Hepatocyte (in vitro differentiated cells): Measurements from ENCODE around the gene TLR7. TPM values are rescaled to one million over a fixed set of nuclear protein-coding genes. Genes with fewer than 3 reads are reported as not detected.

Source experiments
- DNase-seq: peaks from one replicate; pipeline ENCODE4 v3.0.0-alpha.2; 2016; ENCODE audit warnings: low spot score
- H2AFZ ChIP-seq: fragments of 200-600 bp; sonication (generic); 2 replicates; pipeline ENCODE4 v1.6.0; 2016; ENCODE audit warnings: antibody characterized with exemption, mild to moderate bottlenecking
- H3K27ac ChIP-seq: fragments of 200-600 bp; sonication (generic); 2 replicates; pipeline ENCODE4 v1.5.1; 2016; ENCODE audit warnings: mild to moderate bottlenecking
- H3K27me3 ChIP-seq: fragments of 200-600 bp; sonication (generic); 2 replicates; pipeline ENCODE4 v1.6.1; 2016
- H3K36me3 ChIP-seq: fragments of 200-600 bp; sonication (generic); replicated peaks from 2 replicates; pipeline ENCODE4 v1.5.1; 2016; ENCODE audit warnings: low read depth; ENCODE audit not compliant: insufficient read depth
- H3K4me1 ChIP-seq: fragments of 200-600 bp; sonication (generic); 2 replicates; pipeline ENCODE4 v1.5.1; 2016; ENCODE audit warnings: mild to moderate bottlenecking, moderate library complexity; ENCODE audit not compliant: insufficient read depth
- H3K4me2 ChIP-seq: fragments of 200-600 bp; sonication (generic); 2 replicates; pipeline ENCODE4 v1.6.0; 2016
- H3K4me3 ChIP-seq: fragments of 200-600 bp; sonication (generic); 2 replicates; pipeline ENCODE4 v1.5.1; 2016; ENCODE audit warnings: mild to moderate bottlenecking
- H3K79me2 ChIP-seq: fragments of 200-600 bp; sonication (generic); 2 replicates; pipeline ENCODE4 v1.6.0; 2017; ENCODE audit warnings: mild to moderate bottlenecking
- H3K9me2 ChIP-seq: fragments of 200-600 bp; sonication (generic); replicated peaks from 2 replicates; pipeline ENCODE4 v1.6.0; 2017; ENCODE audit warnings: mild to moderate bottlenecking; ENCODE audit not compliant: insufficient read depth
- H3K9me3 ChIP-seq: fragments of 200-600 bp; sonication (generic); 2 replicates; pipeline ENCODE4 v1.5.1; 2016; ENCODE audit warnings: low read depth, mild to moderate bottlenecking
- H4K20me1 ChIP-seq: fragments of 200-600 bp; sonication (generic); 2 replicates; pipeline ENCODE4 v1.6.0; 2016; ENCODE audit warnings: mild to moderate bottlenecking; ENCODE audit not compliant: insufficient read depth, poor library complexity, severe bottlenecking
- CTCF ChIP-seq: fragments of 200-600 bp; sonication (generic); IDR thresholded peaks from 2 replicates; pipeline ENCODE4 v1.5.1; 2016; ENCODE audit warnings: antibody characterized with exemption, mild to moderate bottlenecking; ENCODE audit not compliant: poor library complexity
- EZH2 ChIP-seq: fragments of 200-600 bp; sonication (generic); IDR thresholded peaks from 2 replicates; pipeline ENCODE4 v1.6.1; 2016; ENCODE audit warnings: antibody characterized with exemption, mild to moderate bottlenecking, borderline replicate concordance
- EZH2phosphoT487 ChIP-seq: fragments of 200-600 bp; sonication (generic); IDR thresholded peaks from one replicate; pipeline ENCODE4 v1.6.1; 2018; ENCODE audit warnings: antibody characterized with exemption, mild to moderate bottlenecking, low read depth, moderate library complexity; ENCODE audit not compliant: unreplicated experiment, severe bottlenecking
- WGBS: methylation state at CpG from one replicate; pipeline ENCODE4 v1.1.6; 2016; ENCODE audit warnings: low lambda C conversion rate; ENCODE audit errors: missing lambda C conversion rate; 5-methylcytosine and 5-hydroxymethylcytosine counted together
- polyA plus RNA-seq: library from polyadenylated mRNA; unstranded; fragments of >200 nt; fragmentation: Nextera tagmentation; extraction: Ambion mirVana; gene quantifications from 2 replicates; pipeline ENCODE4 v1.2.1, GENCODE V29; 2016
- total RNA-seq: library from RNA; depleted of rRNA; stranded (reverse); fragments of >200 nt; gene quantifications from 2 replicates; pipeline ENCODE4 v1.2.3, GENCODE V29; 2014

TLR7 gene
- total RNA-seq, result 0.52 and 0.60 TPM in 2 replicates
- polyA plus RNA-seq, result 0.78 TPM in 1 of 2 replicates, not detected in the other

DNA sequence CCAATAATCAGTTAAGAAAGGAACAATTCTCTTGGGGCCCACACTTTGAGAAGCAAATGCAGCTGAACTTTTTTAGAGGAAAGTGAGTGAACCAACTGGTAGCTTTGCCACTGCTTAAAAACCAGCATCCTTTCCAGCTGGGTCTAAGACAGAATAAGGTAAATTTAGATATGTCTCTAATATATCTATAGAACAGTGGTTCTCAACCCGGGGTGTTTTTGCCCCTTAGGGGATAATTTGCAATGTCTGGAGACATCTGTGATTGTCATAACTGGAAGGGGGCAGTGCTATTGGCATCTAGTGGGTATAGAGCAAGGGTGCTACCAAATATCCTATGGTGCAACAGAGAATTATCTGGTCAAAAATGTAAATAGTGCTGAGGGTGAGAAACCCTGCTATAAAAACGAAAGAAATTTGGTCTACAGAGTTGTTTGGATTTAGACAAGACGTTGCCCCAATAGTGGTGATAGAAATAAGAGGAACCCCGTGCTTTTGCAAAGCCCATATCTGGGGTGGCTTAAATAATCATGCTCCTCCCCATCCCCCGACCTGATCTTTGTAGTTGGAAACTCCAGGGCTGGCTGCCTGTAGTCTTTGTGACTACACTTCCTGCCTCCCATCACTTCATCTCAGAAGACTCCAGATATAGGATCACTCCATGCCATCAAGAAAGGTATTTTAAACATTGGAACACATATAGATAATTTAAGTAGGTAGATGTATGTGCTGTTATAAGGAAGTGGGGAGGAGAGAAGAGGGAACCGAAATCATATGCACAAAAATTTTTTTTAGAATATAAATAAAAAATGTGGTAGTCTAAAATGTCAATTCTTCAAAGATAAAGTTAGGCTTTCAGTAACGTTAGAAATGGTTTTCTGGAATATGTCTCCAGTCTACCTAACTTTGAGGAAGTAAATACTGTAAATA is at the start of gene TLR7:
Gene TLR7, plus strand, starts transcription at position 622 of the 927 bp plus-strand sequence. CDS start 507 bp downstream, outside the sequence.
- no peak for TF ChIP-seq EZH2
- TF ChIP-seq EZH2phosphoT487, result no peak
- no peak for TF ChIP-seq CTCF
- Histone ChIP-seq H3K79me2 (no peaks in the 10 kb centered on the region), H3K9me3 (no peaks in the 10 kb centered on the region), H3K4me2 (no peak within 1 kb of the TSS), H3K36me3 (no peaks in the 10 kb centered on the region), H3K27me3 (no peaks in the 10 kb centered on the region), H3K4me3 (no peak within 1 kb of the TSS), H3K9me2 (no peaks in the 10 kb centered on the region), H3K4me1 (no peaks in the 10 kb centered on the region), H3K27ac (no peak within 1 kb of the TSS), H4K20me1 (no peaks in the 10 kb centered on the region), H2AFZ (no peak within 1 kb of the TSS)
- DNase-seq, result no peak
- 59% methylated on average over 7 of the region's 7 CpGs for WGBS

GRCh38 chrX:12817528-12817927 is 49.3 kb upstream of the TLR7 start:
- Histone ChIP-seq H3K4me3 (no peak overlapping the region), H2AFZ (no peak overlapping the region), H3K4me2 (no peak overlapping the region), H3K4me1 (no peaks in the 10 kb centered on the region), H3K27me3 (no peaks in the 10 kb centered on the region), H3K27ac (no peak overlapping the region), H3K79me2 (no peaks in the 10 kb centered on the region), H3K9me3 (no peaks in the 10 kb centered on the region), H3K36me3 (no peaks in the 10 kb centered on the region), H4K20me1 (no peaks in the 10 kb centered on the region), H3K9me2 (no peaks in the 10 kb centered on the region)
- no peak for DNase-seq
- TF ChIP-seq CTCF (no peak), EZH2phosphoT487 (no peak), EZH2 (no peak)
- WGBS, result 77% methylated on average over 5 of the region's 5 CpGs

GRCh38 chrX:12819222-12819621 is 47.6 kb upstream of the TLR7 start:
- Histone ChIP-seq H3K9me2 (no peaks in the 10 kb centered on the region), H3K4me3 (no peak overlapping the region), H3K9me3 (no peaks in the 10 kb centered on the region), H3K27me3 (no peaks in the 10 kb centered on the region), H4K20me1 (no peaks in the 10 kb centered on the region), H3K36me3 (no peaks in the 10 kb centered on the region), H3K4me2 (no peak overlapping the region), H3K4me1 (no peaks in the 10 kb centered on the region), H3K27ac (no peak overlapping the region), H3K79me2 (no peaks in the 10 kb centered on the region), H2AFZ (no peak overlapping the region)
- no peak for DNase-seq
- TF ChIP-seq CTCF (no peak), EZH2phosphoT487 (no peak), EZH2 (no peak)
- WGBS, result 81% methylated on average over 9 of the region's 9 CpGs
